A549 (cell line): ENCODE results near the gene SLC35A2. TPM values are rescaled to one million over a fixed set of nuclear protein-coding genes. Genes with fewer than 3 reads are reported as not detected.

ENCODE experiments used
- ATAC-seq, 2 experiments: fragments of 200-7000 bp in 1 of 2; fragments of >200 bp in 1 of 2; cut with Nextera tagmentation in 1 of 2; cut with Tn5 transposase in 1 of 2; 3 replicates each; pipeline versions ENCODE4 v1.8.0 to v1.9.1; 2018 to 2020; ENCODE audit warnings: mild to moderate bottlenecking in 1 of 2, moderate library complexity in 1 of 2
- CTCF ChIA-PET: fragments of 300-600 bp; sonication (Branson Sonifier 250); formaldehyde crosslinking; extraction: SDS; loops from one replicate; lab custom pipeline; 2021; ENCODE audit warnings: antibody characterized with exemption, inconsistent platforms; lab: Yijun Ruan, JAX
- POLR2A ChIA-PET: fragments of 350-600 bp; formaldehyde crosslinking; extraction: SDS; loops from one replicate; lab custom pipeline; 2021; ENCODE audit warnings: antibody characterized with exemption, inconsistent platforms; lab: Yijun Ruan, JAX
- DNase-seq, 2 experiments: peaks; one replicate each; pipeline versions ENCODE4 v3.0.0 to v3.0.0-alpha.2; 2011 to 2016; ENCODE audit warnings: low read depth in 1 of 2, low spot score in 1 of 2
- FAIRE-seq: peaks from 2 replicates; lab custom pipeline; 2011; peaks lifted over from hg19 to GRCh38; lab: Jason Lieb, UNC
- H3K27ac ChIP-seq, 2 experiments: fragments of >200 bp; sonication (Bioruptor Twin); formaldehyde crosslinking; 3 replicates each; pipeline ENCODE4 v1.5.1; 2016 to 2017
- H3K4me1 ChIP-seq: fragments of >200 bp; sonication (Bioruptor Twin); formaldehyde crosslinking; 3 replicates; pipeline ENCODE4 v1.6.1; 2016
- H3K4me2 ChIP-seq: fragments of >200 bp; sonication (Bioruptor Twin); formaldehyde crosslinking; 3 replicates; pipeline ENCODE4 v1.6.1; 2016
- H3K4me3 ChIP-seq: fragments of >200 bp; sonication (Bioruptor Twin); formaldehyde crosslinking; 3 replicates; pipeline ENCODE4 v1.5.1; 2016
- H3K9me3 ChIP-seq: fragments of >200 bp; sonication (Bioruptor Twin); formaldehyde crosslinking; 3 replicates; pipeline ENCODE4 v1.6.1; 2016
- BHLHE40 ChIP-seq: IDR thresholded peaks from 2 replicates; pipeline ENCODE4 v1.6.1; 2012; ENCODE audit warnings: low read depth, low read length, inconsistent platforms
- CHD2 ChIP-seq: fragments of 150-350 bp; IDR thresholded peaks from 2 replicates; pipeline ENCODE4 v1.6.1; 2014; ENCODE audit warnings: low read length; ENCODE audit not compliant: partially characterized antibody
- EHF ChIP-seq: fragments of 250-450 bp; sonication (Bioruptor Pico); IDR thresholded peaks from 2 replicates; pipeline ENCODE4 v1.5.0; 2020; ENCODE audit warnings: mild to moderate bottlenecking
- GATA3 ChIP-seq: IDR thresholded peaks from 2 replicates; pipeline ENCODE4 v1.6.1; 2012; ENCODE audit warnings: borderline replicate concordance
- HDAC2 ChIP-seq: fragments of 200-600 bp; sonication (generic); IDR thresholded peaks from 2 replicates; pipeline ENCODE4 v1.6.1; 2016
- HOXB5 ChIP-seq: fragments of 250-450 bp; sonication (Bioruptor Pico); IDR thresholded peaks from 2 replicates; pipeline ENCODE4 v1.5.0; 2020; ENCODE audit warnings: mild to moderate bottlenecking, moderate library complexity
- JUN ChIP-seq, 2 experiments: fragments of >200 bp; sonication (Bioruptor Twin); formaldehyde crosslinking; IDR thresholded peaks; 2 replicates in 1 of 2; 3 replicates in 1 of 2; pipeline ENCODE4 v1.6.1; 2016 to 2017
- KDM5A ChIP-seq: fragments of 200-600 bp; sonication (generic); IDR thresholded peaks from 2 replicates; pipeline ENCODE4 v1.6.1; 2016; ENCODE audit warnings: antibody characterized with exemption, mild to moderate bottlenecking
- MAFK ChIP-seq: fragments of 450-650 bp; IDR thresholded peaks from 2 replicates; pipeline ENCODE4 v1.6.1; 2014; ENCODE audit not compliant: partially characterized antibody
- PHF8 ChIP-seq: fragments of 200-600 bp; sonication (generic); IDR thresholded peaks from 2 replicates; pipeline ENCODE4 v1.6.1; 2016; ENCODE audit warnings: low read depth, mild to moderate bottlenecking, antibody characterized with exemption, moderate library complexity, borderline replicate concordance
- POLR2A ChIP-seq: IDR thresholded peaks from 2 replicates; pipeline ENCODE4 v1.6.1; 2012; ENCODE audit warnings: mild to moderate bottlenecking, low read length
- RAD21 ChIP-seq, 2 experiments: fragments of >200 bp in 1 of 2; sonication (Bioruptor Twin) in 1 of 2; formaldehyde crosslinking in 1 of 2; IDR thresholded peaks in 1 of 2; conservative IDR thresholded peaks in 1 of 2; 2 replicates in 1 of 2; 3 replicates in 1 of 2; pipeline ENCODE4 v1.6.1; 2012 to 2018; ENCODE audit warnings: inconsistent platforms in 1 of 2
- RFX5 ChIP-seq: fragments of 450-650 bp; IDR thresholded peaks from 2 replicates; pipeline ENCODE4 v1.7.1; 2014; ENCODE audit warnings: antibody characterized with exemption, mild to moderate bottlenecking, moderate library complexity
- SMC3 ChIP-seq: fragments of >200 bp; sonication (Bioruptor Twin); formaldehyde crosslinking; IDR thresholded peaks from 3 replicates; pipeline ENCODE4 v1.6.1; 2018; ENCODE audit warnings: inconsistent platforms
- TFCP2L1 ChIP-seq: fragments of 250-450 bp; sonication (Bioruptor Pico); IDR thresholded peaks from 2 replicates; pipeline ENCODE4 v1.5.0; 2021; ENCODE audit warnings: mild to moderate bottlenecking
- TP53 ChIP-seq: fragments of 250-450 bp; sonication (Bioruptor Pico); IDR thresholded peaks from 2 replicates; pipeline ENCODE4 v1.5.0; 2021; ENCODE audit warnings: mild to moderate bottlenecking, moderate library complexity
- ZC3H11A ChIP-seq: fragments of 450-650 bp; IDR thresholded peaks from 2 replicates; pipeline ENCODE4 v1.6.1; 2014; ENCODE audit warnings: antibody characterized with exemption, mild to moderate bottlenecking
- WGBS: methylation state at CpG from one replicate; pipeline ENCODE4 v1.1.6; 2017; ENCODE audit errors: missing lambda C conversion rate; 5-methylcytosine and 5-hydroxymethylcytosine counted together
- polyA plus RNA-seq, 4 experiments: library from polyadenylated mRNA; depleted of rRNA in 3 of 4; stranded (reverse); fragments of >200 nt; fragmentation: RNase III in 1 of 4; extraction: RNeasy Plus Mini Kit Qiagen cat#74134 plus additional on column Dnase treatment in 1 of 4; gene quantifications; 2 replicates in 3 of 4; 3 replicates in 1 of 4; pipeline ENCODE4 v1.2.3, GENCODE V29; 2011 to 2017
- TF ChIP-seq, protein P1 (sequence below): IDR thresholded peaks from 2 replicates; pipeline ENCODE4 v1.6.1; 2012
- TF ChIP-seq, protein P2 (sequence below): IDR thresholded peaks from 2 replicates; pipeline ENCODE4 v1.6.1; 2012
- TF ChIP-seq, protein P3 (sequence below): fragments of >200 bp; sonication (Bioruptor Twin); formaldehyde crosslinking; IDR thresholded peaks from 3 replicates; pipeline ENCODE4 v1.6.1; 2016
- TF ChIP-seq, protein P4 (sequence below): IDR thresholded peaks from 2 replicates; pipeline ENCODE4 v1.6.1; 2012; ENCODE audit warnings: low read depth, borderline replicate concordance
- TF ChIP-seq, protein P5 (sequence below): fragments of >200 bp; sonication (Bioruptor Twin); formaldehyde crosslinking; IDR thresholded peaks from 3 replicates; pipeline ENCODE4 v1.5.1; 2016
- TF ChIP-seq, protein P6 (sequence below): fragments of 200-600 bp; sonication (generic); IDR thresholded peaks from 2 replicates; pipeline ENCODE4 v1.6.1; 2016; ENCODE audit warnings: antibody characterized with exemption, mild to moderate bottlenecking, moderate library complexity
- TF ChIP-seq, protein P7 (sequence below): fragments of >200 bp; sonication (Bioruptor Twin); formaldehyde crosslinking; IDR thresholded peaks from 2 replicates; pipeline ENCODE4 v1.6.1; 2016

The SLC35A2 gene
- polyA plus RNA-seq, 2 of the 4 experiments (the other 2 are of a cell fraction) = 39.4 to 50.2 TPM

DNA sequence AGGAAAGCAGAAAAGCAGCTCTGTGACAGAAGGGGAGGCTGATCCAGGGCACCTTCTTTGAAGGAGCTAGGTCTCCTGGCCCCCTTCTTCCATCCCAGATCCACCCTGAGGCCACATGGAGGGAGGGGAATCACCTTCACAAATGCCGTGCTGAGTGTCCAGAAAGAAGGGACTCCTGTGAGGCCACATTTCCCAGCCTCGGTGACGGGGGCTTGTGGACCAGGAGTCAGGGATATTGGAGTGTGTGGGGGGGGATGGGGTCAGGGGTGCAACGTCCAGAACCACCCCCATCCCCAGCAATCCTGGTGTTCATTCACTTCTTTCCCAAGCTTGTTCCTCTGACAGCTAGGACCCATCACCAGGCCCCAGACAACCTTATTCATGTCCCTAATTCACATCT, 18.6 kb downstream of the SLC35A2 start:
- CTCF ChIA-PET = interaction anchor here (0.7 to 3.2 kb wide), 5 partner anchors 23 to 261 kb away, joined by 3 to 14 read pairs (median 3); partner anchors contain the start of gene HDAC6

DNA sequence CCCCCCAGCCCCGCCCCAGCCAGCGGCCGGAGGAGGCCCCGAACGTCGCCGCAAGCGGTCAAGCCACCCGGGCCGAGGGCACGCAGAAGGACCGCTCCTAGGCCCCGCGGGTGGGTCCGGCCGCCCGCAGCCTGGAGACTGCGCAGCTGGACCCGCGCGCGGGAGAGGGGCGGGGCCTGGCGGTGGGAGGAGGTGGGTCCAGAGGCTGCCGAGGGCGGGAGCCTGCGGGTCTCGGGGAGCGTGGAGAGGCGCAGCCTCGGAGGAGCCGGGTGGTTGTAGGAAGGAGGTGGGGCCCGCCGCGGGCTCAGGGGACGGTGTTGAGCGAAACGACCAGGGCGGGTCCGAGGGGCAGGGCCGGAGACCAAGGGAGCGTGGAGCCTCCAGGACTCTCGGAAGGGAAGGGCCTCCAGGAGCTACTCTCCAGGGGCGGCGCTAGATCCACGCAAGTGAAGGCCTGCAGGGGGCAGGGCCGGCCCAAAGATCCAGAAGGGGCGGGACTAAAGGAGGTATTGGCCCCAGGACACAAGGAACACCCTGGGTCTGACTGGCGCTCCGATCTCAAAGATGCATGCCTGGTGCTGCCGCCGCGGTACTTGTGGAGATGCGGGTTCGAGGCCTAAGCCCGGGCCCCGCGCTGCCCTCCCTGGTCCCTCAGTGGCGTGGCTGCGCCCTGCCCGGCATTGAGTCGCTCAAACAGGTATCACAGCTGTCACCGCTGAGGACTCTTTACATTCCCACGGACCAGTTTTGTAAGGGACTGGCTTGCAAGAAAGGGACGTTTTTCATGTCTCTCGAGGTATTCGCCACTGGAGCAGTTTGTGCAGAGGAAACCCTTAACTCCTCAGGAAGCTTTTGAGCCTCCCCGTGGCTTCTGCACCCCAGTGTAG, 19.8 kb downstream of the SLC35A2 start:
- Histone ChIP-seq H3K4me3 (peak overlapping the region; percentile 85), H3K27ac (peak overlapping the region; percentile 88 to 99)
- DNase-seq = peak; percentile 76 to 95
- FAIRE-seq = peak; percentile 65
- WGBS = 7% methylated on average over 11 of the region's 68 CpGs
- CTCF ChIA-PET = interaction anchor here (0.6 to 3.2 kb wide), 19 partner anchors 9 to 271 kb away, joined by 3 to 14 read pairs (median 4); partner anchors contain the start of genes HDAC6 and SLC35A2
- TF ChIP-seq, protein P1, sequence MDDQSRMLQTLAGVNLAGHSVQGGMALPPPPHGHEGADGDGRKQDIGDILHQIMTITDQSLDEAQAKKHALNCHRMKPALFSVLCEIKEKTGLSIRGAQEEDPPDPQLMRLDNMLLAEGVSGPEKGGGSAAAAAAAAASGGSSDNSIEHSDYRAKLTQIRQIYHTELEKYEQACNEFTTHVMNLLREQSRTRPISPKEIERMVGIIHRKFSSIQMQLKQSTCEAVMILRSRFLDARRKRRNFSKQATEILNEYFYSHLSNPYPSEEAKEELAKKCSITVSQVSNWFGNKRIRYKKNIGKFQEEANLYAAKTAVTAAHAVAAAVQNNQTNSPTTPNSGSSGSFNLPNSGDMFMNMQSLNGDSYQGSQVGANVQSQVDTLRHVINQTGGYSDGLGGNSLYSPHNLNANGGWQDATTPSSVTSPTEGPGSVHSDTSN = no peak
- TF ChIP-seq JUN (IDR thresholded peaks at IDR 0.05) (peak; percentile 51 to 73; a peak in 2 of 5 replicates), POLR2A (peak; percentile 45), MAFK (no peak), GATA3 (0 out of 2 replicates have a peak, but pooled peaks have one; percentile 25), BHLHE40 (no peak), PHF8 (peak; percentile 47; the same call in 1 of the 2 replicates), TP53 (CRISPR knock-in tag) (no peak), SMC3 (peak; percentile 28; the same call in 2 of the 3 replicates), RAD21 (conservative IDR thresholded peaks at IDR 0.05 in 1 of 2, IDR thresholded peaks at IDR 0.05 in 1 of 2) (peak; percentile 50 to 59)
- TF ChIP-seq, protein P2, sequence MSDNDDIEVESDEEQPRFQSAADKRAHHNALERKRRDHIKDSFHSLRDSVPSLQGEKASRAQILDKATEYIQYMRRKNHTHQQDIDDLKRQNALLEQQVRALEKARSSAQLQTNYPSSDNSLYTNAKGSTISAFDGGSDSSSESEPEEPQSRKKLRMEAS = peak; percentile 50
- TF ChIP-seq, protein P3, sequence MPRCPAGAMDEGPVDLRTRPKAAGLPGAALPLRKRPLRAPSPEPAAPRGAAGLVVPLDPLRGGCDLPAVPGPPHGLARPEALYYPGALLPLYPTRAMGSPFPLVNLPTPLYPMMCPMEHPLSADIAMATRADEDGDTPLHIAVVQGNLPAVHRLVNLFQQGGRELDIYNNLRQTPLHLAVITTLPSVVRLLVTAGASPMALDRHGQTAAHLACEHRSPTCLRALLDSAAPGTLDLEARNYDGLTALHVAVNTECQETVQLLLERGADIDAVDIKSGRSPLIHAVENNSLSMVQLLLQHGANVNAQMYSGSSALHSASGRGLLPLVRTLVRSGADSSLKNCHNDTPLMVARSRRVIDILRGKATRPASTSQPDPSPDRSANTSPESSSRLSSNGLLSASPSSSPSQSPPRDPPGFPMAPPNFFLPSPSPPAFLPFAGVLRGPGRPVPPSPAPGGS = peak; percentile 45; the same call in 1 of the 3 replicates
- TF ChIP-seq, protein P4, sequence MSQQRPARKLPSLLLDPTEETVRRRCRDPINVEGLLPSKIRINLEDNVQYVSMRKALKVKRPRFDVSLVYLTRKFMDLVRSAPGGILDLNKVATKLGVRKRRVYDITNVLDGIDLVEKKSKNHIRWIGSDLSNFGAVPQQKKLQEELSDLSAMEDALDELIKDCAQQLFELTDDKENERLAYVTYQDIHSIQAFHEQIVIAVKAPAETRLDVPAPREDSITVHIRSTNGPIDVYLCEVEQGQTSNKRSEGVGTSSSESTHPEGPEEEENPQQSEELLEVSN = 0 out of 2 replicates have a peak, but pooled peaks have one; percentile 53
- TF ChIP-seq, protein P5, sequence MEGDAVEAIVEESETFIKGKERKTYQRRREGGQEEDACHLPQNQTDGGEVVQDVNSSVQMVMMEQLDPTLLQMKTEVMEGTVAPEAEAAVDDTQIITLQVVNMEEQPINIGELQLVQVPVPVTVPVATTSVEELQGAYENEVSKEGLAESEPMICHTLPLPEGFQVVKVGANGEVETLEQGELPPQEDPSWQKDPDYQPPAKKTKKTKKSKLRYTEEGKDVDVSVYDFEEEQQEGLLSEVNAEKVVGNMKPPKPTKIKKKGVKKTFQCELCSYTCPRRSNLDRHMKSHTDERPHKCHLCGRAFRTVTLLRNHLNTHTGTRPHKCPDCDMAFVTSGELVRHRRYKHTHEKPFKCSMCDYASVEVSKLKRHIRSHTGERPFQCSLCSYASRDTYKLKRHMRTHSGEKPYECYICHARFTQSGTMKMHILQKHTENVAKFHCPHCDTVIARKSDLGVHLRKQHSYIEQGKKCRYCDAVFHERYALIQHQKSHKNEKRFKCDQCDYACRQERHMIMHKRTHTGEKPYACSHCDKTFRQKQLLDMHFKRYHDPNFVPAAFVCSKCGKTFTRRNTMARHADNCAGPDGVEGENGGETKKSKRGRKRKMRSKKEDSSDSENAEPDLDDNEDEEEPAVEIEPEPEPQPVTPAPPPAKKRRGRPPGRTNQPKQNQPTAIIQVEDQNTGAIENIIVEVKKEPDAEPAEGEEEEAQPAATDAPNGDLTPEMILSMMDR = peak; percentile 43
- TF ChIP-seq, all 56 proteins: peak for 10
- no peaks in the 10 kb centered on the region for H3K9me3 ChIP-seq
- POLR2A ChIA-PET = interaction anchor here (0.5 to 2.3 kb wide), 8 partner anchors 9 to 152 kb away, joined by 3 to 12 read pairs (median 7); partner anchors contain the start of genes PCSK1N and SLC35A2
- peak overlapping the region; percentile 91 for H3K4me2 ChIP-seq
- peaks cover 12% of the 10 kb centered on the region; the same call in 2 of the 3 replicates for H3K4me1 ChIP-seq
- ATAC-seq = peak; percentile 96 to 97

More for the DNA sequence above, 18.6 kb downstream of the SLC35A2 start:
- no peak for ATAC-seq
- WGBS = 64% methylated on average over 2 of the region's 4 CpGs
- Histone ChIP-seq H3K4me1 (peaks cover 13% of the 10 kb centered on the region; the same call in 2 of the 3 replicates), H3K4me2 (no peak overlapping the region), H3K4me3 (no peak overlapping the region), H3K27ac (no peak overlapping the region), H3K9me3 (no peaks in the 10 kb centered on the region)
- TF ChIP-seq ZC3H11A (no peak), HDAC2 (no peak), KDM5A (no peak), EHF (CRISPR knock-in tag) (no peak), HOXB5 (CRISPR knock-in tag) (no peak), CHD2 (no peak), RFX5 (no peak), TFCP2L1 (CRISPR knock-in tag) (no peak)
- TF ChIP-seq, protein P6, sequence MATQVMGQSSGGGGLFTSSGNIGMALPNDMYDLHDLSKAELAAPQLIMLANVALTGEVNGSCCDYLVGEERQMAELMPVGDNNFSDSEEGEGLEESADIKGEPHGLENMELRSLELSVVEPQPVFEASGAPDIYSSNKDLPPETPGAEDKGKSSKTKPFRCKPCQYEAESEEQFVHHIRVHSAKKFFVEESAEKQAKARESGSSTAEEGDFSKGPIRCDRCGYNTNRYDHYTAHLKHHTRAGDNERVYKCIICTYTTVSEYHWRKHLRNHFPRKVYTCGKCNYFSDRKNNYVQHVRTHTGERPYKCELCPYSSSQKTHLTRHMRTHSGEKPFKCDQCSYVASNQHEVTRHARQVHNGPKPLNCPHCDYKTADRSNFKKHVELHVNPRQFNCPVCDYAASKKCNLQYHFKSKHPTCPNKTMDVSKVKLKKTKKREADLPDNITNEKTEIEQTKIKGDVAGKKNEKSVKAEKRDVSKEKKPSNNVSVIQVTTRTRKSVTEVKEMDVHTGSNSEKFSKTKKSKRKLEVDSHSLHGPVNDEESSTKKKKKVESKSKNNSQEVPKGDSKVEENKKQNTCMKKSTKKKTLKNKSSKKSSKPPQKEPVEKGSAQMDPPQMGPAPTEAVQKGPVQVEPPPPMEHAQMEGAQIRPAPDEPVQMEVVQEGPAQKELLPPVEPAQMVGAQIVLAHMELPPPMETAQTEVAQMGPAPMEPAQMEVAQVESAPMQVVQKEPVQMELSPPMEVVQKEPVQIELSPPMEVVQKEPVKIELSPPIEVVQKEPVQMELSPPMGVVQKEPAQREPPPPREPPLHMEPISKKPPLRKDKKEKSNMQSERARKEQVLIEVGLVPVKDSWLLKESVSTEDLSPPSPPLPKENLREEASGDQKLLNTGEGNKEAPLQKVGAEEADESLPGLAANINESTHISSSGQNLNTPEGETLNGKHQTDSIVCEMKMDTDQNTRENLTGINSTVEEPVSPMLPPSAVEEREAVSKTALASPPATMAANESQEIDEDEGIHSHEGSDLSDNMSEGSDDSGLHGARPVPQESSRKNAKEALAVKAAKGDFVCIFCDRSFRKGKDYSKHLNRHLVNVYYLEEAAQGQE = no peak
- TF ChIP-seq, protein P7, sequence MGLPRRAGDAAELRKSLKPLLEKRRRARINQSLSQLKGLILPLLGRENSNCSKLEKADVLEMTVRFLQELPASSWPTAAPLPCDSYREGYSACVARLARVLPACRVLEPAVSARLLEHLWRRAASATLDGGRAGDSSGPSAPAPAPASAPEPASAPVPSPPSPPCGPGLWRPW = no peak
- POLR2A ChIA-PET = no interaction called here
- DNase-seq = no peak
- FAIRE-seq = no peak
